Activated T-helper 9 cell treated with anti-CD3 and anti-CD28 coated beads, Interleukin-2, amount 50 U/mL, for 16 hours (primary cell): ENCODE results near the gene C9orf57.
"Not testable (repeated sequence)": the region's sequence is repeated elsewhere in the genome, so short reads cannot be mapped to it uniquely, and the experiment has no call there.

Experiments
- DNase-seq: peaks from one replicate; pipeline ENCODE4 v3.0.0-alpha.2; 2020; ENCODE audit warnings: low read depth

Gene C9orf57

GRCh38 chr9:72023596-72023995 lies 36.8 kb downstream of the C9orf57 start:
- no peak for DNase-seq

GRCh38 chr9:72022841-72023240 lies 37.6 kb downstream of the C9orf57 start:
- DNase-seq: no peak

- no peak for DNase-seq
Measured at GRCh38 chr9:72013292-72013760, 47.1 kb downstream of the C9orf57 start.

GRCh38 chr9:72012646-72013045 lies 47.8 kb downstream of the C9orf57 start:
- no peak for DNase-seq

GRCh38 chr9:72007726-72008125 lies 52.7 kb downstream of the C9orf57 start:
- not testable (repeated sequence) for DNase-seq

GRCh38 chr9:72006501-72006900 lies 53.9 kb downstream of the C9orf57 start:
- no peak for DNase-seq

- no peak for DNase-seq
Measured at GRCh38 chr9:72005451-72005850, 55.0 kb downstream of the C9orf57 start.
